Measurements from ENCODE around the gene INHA.

GRCh38 chr2:219611866-219612576, 39.9 kb downstream of the INHA start:
- no peak for TF ChIP-seq CTCF (IDR thresholded peaks at IDR 0.05; ENCODE audit: insufficient read depth, low read length, poor library complexity, severe bottlenecking)
- TF ChIP-seq EZH2phosphoT487 (conservative IDR thresholded peaks at IDR 0.05; ENCODE audit: low read length): no peak
